Stimulated activated CD8-positive, alpha-beta memory T cell treated with anti-CD3 and anti-CD28 coated beads, Interleukin-7, amount 100 ng/mL, for 1 hour (primary cell): ENCODE results near the gene FBN3.

Experiments
- DNase-seq, 2 donors: peaks; one replicate each; pipeline ENCODE4 v3.0.0-alpha.2; 2020; ENCODE audit warnings: low read depth in 2 of 2

FBN3 gene

GRCh38 chr19:8089664-8090601, 59.5 kb downstream of the FBN3 start:
- DNase-seq = no peak

- no peak for DNase-seq
These were observed 60.4 kb downstream of the FBN3 start for GRCh38 chr19:8088752-8089663.

GRCh38 chr19:8087876-8088275, 61.5 kb downstream of the FBN3 start:
- no peak for DNase-seq

- DNase-seq = no peak
These were observed 62.5 kb downstream of the FBN3 start for GRCh38 chr19:8086849-8087248.

- DNase-seq = no peak
These were observed 63.6 kb downstream of the FBN3 start for GRCh38 chr19:8085598-8086408.

GRCh38 chr19:8084152-8084551, 65.2 kb downstream of the FBN3 start:
- no peak for DNase-seq

- no peak for DNase-seq
These were observed 66.3 kb downstream of the FBN3 start for GRCh38 chr19:8083141-8083540.

GRCh38 chr19:8081569-8082550, 67.5 kb downstream of the FBN3 start:
- DNase-seq = no peak

GRCh38 chr19:8080832-8081231, 68.6 kb downstream of the FBN3 start:
- no peak for DNase-seq

GRCh38 chr19:8079988-8080387, 69.4 kb downstream of the FBN3 start:
- no peak for DNase-seq

- no peak for DNase-seq
These were observed 74.0 kb downstream of the FBN3 start for GRCh38 chr19:8075158-8076074.

GRCh38 chr19:8074501-8074900, 74.9 kb downstream of the FBN3 start:
- no peak for DNase-seq

GRCh38 chr19:8071912-8072311, 77.5 kb downstream of the FBN3 start:
- no peak for DNase-seq

GRCh38 chr19:8069096-8069973, 80.1 kb downstream of the FBN3 start:
- no peak for DNase-seq

GRCh38 chr19:8065875-8066261, 83.5 kb downstream of the FBN3 start:
- no peak for DNase-seq

GRCh38 chr19:8064911-8065874, 84.2 kb downstream of the FBN3 start:
- DNase-seq = no peak

GRCh38 chr19:8057545-8058270, 91.7 kb downstream of the FBN3 start:
- DNase-seq = no peak
